ENCODE results near the gene SLC25A47.

DNA sequence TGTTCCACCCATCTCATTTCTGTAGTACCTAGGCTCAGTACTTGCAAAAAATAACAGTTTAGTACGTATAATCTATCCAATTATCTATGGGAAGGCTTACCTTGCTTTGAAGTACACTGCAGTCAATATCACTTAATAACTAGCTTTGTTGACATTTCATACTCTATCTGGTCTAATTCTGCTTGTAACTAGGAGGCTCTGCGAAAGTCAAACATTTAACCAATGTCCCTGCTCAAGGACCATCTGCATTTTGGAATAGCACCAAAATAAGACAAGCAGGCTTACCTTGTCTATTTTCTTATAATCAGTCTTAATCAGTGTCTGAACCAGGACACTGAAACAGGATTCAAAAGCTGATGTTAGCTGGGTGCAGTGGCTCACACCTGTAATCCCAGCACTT, 39.9 kb downstream of the SLC25A47 start:
- TF ChIP-seq TAF1 (conservative IDR thresholded peaks at IDR 0.05) (no peak), RAD21 (IDR thresholded peaks at IDR 0.05) (no peak), FOXA2 (IDR thresholded peaks at IDR 0.05) (no peak), SP1 (IDR thresholded peaks at IDR 0.05) (no peak), NR2F2 (IDR thresholded peaks at IDR 0.05) (no peak)
- TF ChIP-seq, protein P1, sequence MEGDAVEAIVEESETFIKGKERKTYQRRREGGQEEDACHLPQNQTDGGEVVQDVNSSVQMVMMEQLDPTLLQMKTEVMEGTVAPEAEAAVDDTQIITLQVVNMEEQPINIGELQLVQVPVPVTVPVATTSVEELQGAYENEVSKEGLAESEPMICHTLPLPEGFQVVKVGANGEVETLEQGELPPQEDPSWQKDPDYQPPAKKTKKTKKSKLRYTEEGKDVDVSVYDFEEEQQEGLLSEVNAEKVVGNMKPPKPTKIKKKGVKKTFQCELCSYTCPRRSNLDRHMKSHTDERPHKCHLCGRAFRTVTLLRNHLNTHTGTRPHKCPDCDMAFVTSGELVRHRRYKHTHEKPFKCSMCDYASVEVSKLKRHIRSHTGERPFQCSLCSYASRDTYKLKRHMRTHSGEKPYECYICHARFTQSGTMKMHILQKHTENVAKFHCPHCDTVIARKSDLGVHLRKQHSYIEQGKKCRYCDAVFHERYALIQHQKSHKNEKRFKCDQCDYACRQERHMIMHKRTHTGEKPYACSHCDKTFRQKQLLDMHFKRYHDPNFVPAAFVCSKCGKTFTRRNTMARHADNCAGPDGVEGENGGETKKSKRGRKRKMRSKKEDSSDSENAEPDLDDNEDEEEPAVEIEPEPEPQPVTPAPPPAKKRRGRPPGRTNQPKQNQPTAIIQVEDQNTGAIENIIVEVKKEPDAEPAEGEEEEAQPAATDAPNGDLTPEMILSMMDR (IDR thresholded peaks at IDR 0.05; ENCODE audit: low read depth, low read length, missing input control) = no peak
